Mesendoderm (in vitro differentiated cells): ENCODE results near the gene EPHB6.
A peak's percentile ranks its signal among the peaks of the same experiment; 100 is the strongest.

Source experiments
- DNase-seq: peaks from one replicate; pipeline ENCODE4 v3.0.0; 2013
- H2AK5ac ChIP-seq: 2 replicates; pipeline ENCODE4 v1.6.1; 2013; ENCODE audit warnings: low read length, inconsistent platforms
- H2BK120ac ChIP-seq: 2 replicates; pipeline ENCODE4 v1.6.1; 2013; ENCODE audit warnings: low read depth, mild to moderate bottlenecking, low read length, moderate library complexity, mixed read lengths
- H2BK15ac ChIP-seq: replicated peaks from 2 replicates; pipeline ENCODE4 v1.6.1; 2013; ENCODE audit warnings: low read depth, mild to moderate bottlenecking, moderate library complexity
- H2BK5ac ChIP-seq: 2 replicates; pipeline ENCODE4 v1.6.1; 2013; ENCODE audit warnings: low read length, inconsistent platforms
- H3K18ac ChIP-seq: 2 replicates; pipeline ENCODE4 v1.6.1; 2013; ENCODE audit warnings: mild to moderate bottlenecking, low read length, mixed read lengths
- H3K23ac ChIP-seq: one replicate; pipeline ENCODE4 v1.6.1; 2013; ENCODE audit warnings: low read length
- H3K27ac ChIP-seq: 2 replicates; pipeline ENCODE4 v1.5.1; 2013; ENCODE audit warnings: low read depth, mild to moderate bottlenecking, inconsistent platforms, low read length, moderate library complexity
- H3K27me3 ChIP-seq: 2 replicates; pipeline ENCODE4 v1.6.1; 2013; ENCODE audit warnings: low read length, control low read depth, mild to moderate bottlenecking, inconsistent platforms; ENCODE audit not compliant: insufficient read depth, poor library complexity
- H3K36me3 ChIP-seq: 2 replicates; pipeline ENCODE4 v1.6.1; 2013; ENCODE audit warnings: low read length, inconsistent platforms; ENCODE audit not compliant: control insufficient read depth, insufficient read depth
- H3K4ac ChIP-seq: one replicate; pipeline ENCODE4 v1.6.1; 2013; ENCODE audit warnings: low read depth, mild to moderate bottlenecking, low read length, moderate library complexity
- H3K4me1 ChIP-seq: 2 replicates; pipeline ENCODE4 v1.6.1; 2013; ENCODE audit warnings: low read depth, low read length, inconsistent platforms; ENCODE audit not compliant: control insufficient read depth
- H3K4me2 ChIP-seq: 2 replicates; pipeline ENCODE4 v1.6.1; 2013; ENCODE audit warnings: low read length
- H3K4me3 ChIP-seq: 2 replicates; pipeline ENCODE4 v1.5.1; 2013; ENCODE audit warnings: mild to moderate bottlenecking, low read length
- H3K56ac ChIP-seq: one replicate; pipeline ENCODE4 v1.6.1; 2013; ENCODE audit warnings: low read length
- H3K79me1 ChIP-seq: 2 replicates; pipeline ENCODE4 v1.6.1; 2013; ENCODE audit warnings: low read length, inconsistent platforms
- H3K79me2 ChIP-seq: 2 replicates; pipeline ENCODE4 v1.6.1; 2013; ENCODE audit warnings: mild to moderate bottlenecking, low read length; ENCODE audit not compliant: control insufficient read depth, insufficient read depth
- H3K9ac ChIP-seq: 2 replicates; pipeline ENCODE4 v1.6.1; 2013; ENCODE audit warnings: low read length, inconsistent platforms
- H4K5ac ChIP-seq: one replicate; pipeline ENCODE4 v1.6.1; 2013; ENCODE audit warnings: low read length
- H4K8ac ChIP-seq: one replicate; pipeline ENCODE4 v1.6.1; 2013; ENCODE audit warnings: low read depth, mild to moderate bottlenecking, control low read depth, low read length, moderate library complexity
- WGBS: extraction: QIAGEN DNeasy Blood & Tissue Kit; methylation state at CpG from one replicate; pipeline ENCODE4 v1.1.7; 2013; ENCODE audit warnings: low lambda C conversion rate, missing lambda C conversion rate; ENCODE audit not compliant: insufficient coverage; ENCODE audit errors: extremely low coverage; 5-methylcytosine and 5-hydroxymethylcytosine counted together

Gene EPHB6

GRCh38 chr7:142822714-142823113, 32.2 kb upstream of the EPHB6 start:
- no peaks in the 10 kb centered on the region for H3K27me3 ChIP-seq
- no peak overlapping the region for H3K9ac ChIP-seq
- no peak overlapping the region for H4K8ac ChIP-seq
- H2BK120ac ChIP-seq = no peak overlapping the region
- H3K79me2 ChIP-seq = no peaks in the 10 kb centered on the region
- no peaks in the 10 kb centered on the region for H3K36me3 ChIP-seq
- H3K79me1 ChIP-seq = no peaks in the 10 kb centered on the region
- H3K56ac ChIP-seq = no peak overlapping the region
- no peaks in the 10 kb centered on the region for H3K4me1 ChIP-seq
- H3K18ac ChIP-seq = no peak overlapping the region
- WGBS = no CpG with 5 or more reads among the region's 1 CpG
- no peak overlapping the region for H2BK15ac ChIP-seq
- no peak overlapping the region for H3K23ac ChIP-seq
- no peak for DNase-seq
- no peak overlapping the region for H3K4me2 ChIP-seq
- no peak overlapping the region for H3K4me3 ChIP-seq
- no peak overlapping the region for H2AK5ac ChIP-seq
- no peak overlapping the region for H3K4ac ChIP-seq
- H2BK5ac ChIP-seq = no peak overlapping the region
- no peak overlapping the region for H4K5ac ChIP-seq
- no peak overlapping the region for H3K27ac ChIP-seq

GRCh38 chr7:142827951-142828500, 26.9 kb upstream of the EPHB6 start:
- DNase-seq = no peak
- no peak overlapping the region for H3K4ac ChIP-seq
- no peaks in the 10 kb centered on the region for H3K79me1 ChIP-seq
- no peak overlapping the region for H4K5ac ChIP-seq
- H3K23ac ChIP-seq = no peak overlapping the region
- no peak overlapping the region for H3K4me2 ChIP-seq
- no peak overlapping the region for H2BK120ac ChIP-seq
- H4K8ac ChIP-seq = no peak overlapping the region
- no peak overlapping the region for H3K56ac ChIP-seq
- H3K27ac ChIP-seq = no peak overlapping the region
- H3K18ac ChIP-seq = no peak overlapping the region
- H3K4me1 ChIP-seq = peaks cover 4% of the 10 kb centered on the region
- H3K9ac ChIP-seq = no peak overlapping the region
- no peak overlapping the region for H3K4me3 ChIP-seq
- no peak overlapping the region for H2AK5ac ChIP-seq
- H2BK5ac ChIP-seq = no peak overlapping the region
- H3K79me2 ChIP-seq = no peaks in the 10 kb centered on the region
- no CpG with 5 or more reads among the region's 1 CpG for WGBS
- no peaks in the 10 kb centered on the region for H3K36me3 ChIP-seq
- H2BK15ac ChIP-seq = no peak overlapping the region
- H3K27me3 ChIP-seq = no peaks in the 10 kb centered on the region

GRCh38 chr7:142832417-142832816, 22.5 kb upstream of the EPHB6 start:
- Histone ChIP-seq H2BK120ac (no peak overlapping the region), H2BK15ac (no peak overlapping the region), H2BK5ac (no peak overlapping the region), H3K4me3 (no peak overlapping the region), H3K27ac (no peak overlapping the region), H3K36me3 (no peaks in the 10 kb centered on the region), H4K5ac (no peak overlapping the region), H3K79me1 (no peaks in the 10 kb centered on the region), H2AK5ac (no peak overlapping the region), H3K9ac (no peak overlapping the region), H3K18ac (no peak overlapping the region), H3K79me2 (no peaks in the 10 kb centered on the region), H3K4ac (no peak overlapping the region), H4K8ac (no peak overlapping the region), H3K56ac (no peak overlapping the region), H3K23ac (no peak overlapping the region), H3K4me1 (peaks cover 4% of the 10 kb centered on the region), H3K27me3 (no peaks in the 10 kb centered on the region), H3K4me2 (no peak overlapping the region)
- WGBS = no CpG with 5 or more reads among the region's 2 CpGs
- no peak for DNase-seq

GRCh38 chr7:142833174-142834048, 21.5 kb upstream of the EPHB6 start:
- Histone ChIP-seq H3K79me1 (no peaks in the 10 kb centered on the region), H3K18ac (no peak overlapping the region), H3K27ac (no peak overlapping the region), H3K36me3 (no peaks in the 10 kb centered on the region), H3K9ac (no peak overlapping the region), H3K4me3 (no peak overlapping the region), H2BK120ac (no peak overlapping the region), H3K56ac (no peak overlapping the region), H3K27me3 (no peaks in the 10 kb centered on the region), H4K8ac (no peak overlapping the region), H3K4ac (no peak overlapping the region), H2AK5ac (no peak overlapping the region), H3K4me2 (no peak overlapping the region), H3K4me1 (peaks cover 4% of the 10 kb centered on the region), H3K79me2 (no peaks in the 10 kb centered on the region), H3K23ac (no peak overlapping the region), H4K5ac (no peak overlapping the region), H2BK15ac (no peak overlapping the region), H2BK5ac (no peak overlapping the region)
- WGBS = no CpG with 5 or more reads among the region's 6 CpGs
- peak; percentile 65 for DNase-seq

- peak; percentile 26 for DNase-seq
- H2BK120ac ChIP-seq = no peak overlapping the region
- no peak overlapping the region for H3K4ac ChIP-seq
- no peak overlapping the region for H3K4me3 ChIP-seq
- H2BK15ac ChIP-seq = peak overlapping the region; percentile 57
- no peak overlapping the region for H2AK5ac ChIP-seq
- H3K23ac ChIP-seq = no peak overlapping the region
- no peak overlapping the region for H3K9ac ChIP-seq
- H3K18ac ChIP-seq = no peak overlapping the region
- H3K27me3 ChIP-seq = no peaks in the 10 kb centered on the region
- no peak overlapping the region for H4K5ac ChIP-seq
- H2BK5ac ChIP-seq = no peak overlapping the region
- WGBS = no CpG with 5 or more reads among the region's 3 CpGs
- no peaks in the 10 kb centered on the region for H3K36me3 ChIP-seq
- no peak overlapping the region for H3K4me2 ChIP-seq
- no peaks in the 10 kb centered on the region for H3K79me2 ChIP-seq
- H3K27ac ChIP-seq = no peak overlapping the region
- H4K8ac ChIP-seq = no peak overlapping the region
- H3K79me1 ChIP-seq = no peaks in the 10 kb centered on the region
- no peak overlapping the region for H3K56ac ChIP-seq
- peaks cover 4% of the 10 kb centered on the region for H3K4me1 ChIP-seq
Observed at GRCh38 chr7:142835487-142835886, 19.4 kb upstream of the EPHB6 start.
